GM12865 (cell line): ENCODE data around the gene MOBP.

Experiments
- DNase-seq: peaks from one replicate; pipeline ENCODE4 v3.0.0; 2010; ENCODE audit warnings: low read depth
- H3K4me3 ChIP-seq: 2 replicates; pipeline ENCODE4 v1.5.1; 2011; ENCODE audit warnings: mild to moderate bottlenecking, low read depth, low read length, control low read depth
- TF ChIP-seq, protein P1 (sequence below): IDR thresholded peaks from 2 replicates; pipeline ENCODE4 v1.5.1; 2011; ENCODE audit warnings: low read length, control low read depth, low read depth, inconsistent platforms; ENCODE audit not compliant: insufficient read depth; ENCODE audit errors: missing control alignments

The MOBP gene

DNA sequence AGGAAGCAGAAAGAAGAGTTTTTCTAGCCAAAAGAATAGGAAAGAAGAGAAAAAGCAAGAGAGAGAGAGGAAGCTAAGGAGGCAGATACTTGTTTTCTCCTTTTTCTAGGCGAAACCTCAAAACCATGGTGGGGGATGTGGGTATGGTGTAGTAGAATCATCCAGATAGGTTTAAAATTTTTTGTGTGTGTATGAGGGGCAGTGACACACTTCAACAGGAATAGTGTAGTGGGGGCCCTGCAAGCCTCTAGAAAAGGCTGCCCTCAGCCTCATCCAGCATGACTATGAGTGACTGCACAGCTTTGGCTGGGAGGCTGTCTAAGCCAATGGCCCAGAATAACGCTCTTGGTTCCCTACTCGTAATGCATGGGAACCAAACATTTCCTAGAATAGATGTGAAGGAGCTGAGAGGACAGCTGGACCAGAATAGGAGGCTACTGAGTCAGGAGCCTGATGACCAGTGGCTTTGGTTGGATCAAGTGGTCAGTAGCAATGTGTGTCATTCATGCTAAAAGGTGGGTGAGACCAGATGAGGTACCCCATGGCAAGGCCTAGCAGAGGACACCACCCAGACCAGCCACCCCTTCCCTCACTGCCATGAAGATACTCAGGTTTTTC is 24.4 kb downstream of the MOBP start:
- TF ChIP-seq, protein P1, sequence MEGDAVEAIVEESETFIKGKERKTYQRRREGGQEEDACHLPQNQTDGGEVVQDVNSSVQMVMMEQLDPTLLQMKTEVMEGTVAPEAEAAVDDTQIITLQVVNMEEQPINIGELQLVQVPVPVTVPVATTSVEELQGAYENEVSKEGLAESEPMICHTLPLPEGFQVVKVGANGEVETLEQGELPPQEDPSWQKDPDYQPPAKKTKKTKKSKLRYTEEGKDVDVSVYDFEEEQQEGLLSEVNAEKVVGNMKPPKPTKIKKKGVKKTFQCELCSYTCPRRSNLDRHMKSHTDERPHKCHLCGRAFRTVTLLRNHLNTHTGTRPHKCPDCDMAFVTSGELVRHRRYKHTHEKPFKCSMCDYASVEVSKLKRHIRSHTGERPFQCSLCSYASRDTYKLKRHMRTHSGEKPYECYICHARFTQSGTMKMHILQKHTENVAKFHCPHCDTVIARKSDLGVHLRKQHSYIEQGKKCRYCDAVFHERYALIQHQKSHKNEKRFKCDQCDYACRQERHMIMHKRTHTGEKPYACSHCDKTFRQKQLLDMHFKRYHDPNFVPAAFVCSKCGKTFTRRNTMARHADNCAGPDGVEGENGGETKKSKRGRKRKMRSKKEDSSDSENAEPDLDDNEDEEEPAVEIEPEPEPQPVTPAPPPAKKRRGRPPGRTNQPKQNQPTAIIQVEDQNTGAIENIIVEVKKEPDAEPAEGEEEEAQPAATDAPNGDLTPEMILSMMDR = no peak
- DNase-seq = no peak
- no peak overlapping the region for H3K4me3 ChIP-seq

DNA sequence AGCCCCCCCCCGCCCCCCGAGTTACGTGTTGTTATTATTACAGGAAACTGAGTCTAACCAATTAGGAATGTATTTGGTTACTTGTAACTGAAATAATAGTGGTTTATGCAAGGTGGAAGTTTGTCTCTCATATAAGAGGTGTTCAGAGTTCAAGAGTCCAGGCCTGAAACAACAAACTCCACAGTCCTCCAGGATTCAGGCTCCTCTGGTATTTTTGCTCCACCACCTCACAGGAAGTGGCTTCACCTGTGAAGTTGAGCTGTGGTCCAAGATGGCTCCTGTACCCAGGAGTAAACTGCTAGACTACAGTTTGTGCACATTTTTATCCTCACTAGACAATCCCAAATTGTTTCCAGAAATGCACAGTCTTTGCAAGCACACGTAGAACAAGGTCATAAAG is 27.3 kb downstream of the MOBP start:
- TF ChIP-seq, protein P1 = no peak
- no peak for DNase-seq
- H3K4me3 ChIP-seq = no peak overlapping the region

DNA sequence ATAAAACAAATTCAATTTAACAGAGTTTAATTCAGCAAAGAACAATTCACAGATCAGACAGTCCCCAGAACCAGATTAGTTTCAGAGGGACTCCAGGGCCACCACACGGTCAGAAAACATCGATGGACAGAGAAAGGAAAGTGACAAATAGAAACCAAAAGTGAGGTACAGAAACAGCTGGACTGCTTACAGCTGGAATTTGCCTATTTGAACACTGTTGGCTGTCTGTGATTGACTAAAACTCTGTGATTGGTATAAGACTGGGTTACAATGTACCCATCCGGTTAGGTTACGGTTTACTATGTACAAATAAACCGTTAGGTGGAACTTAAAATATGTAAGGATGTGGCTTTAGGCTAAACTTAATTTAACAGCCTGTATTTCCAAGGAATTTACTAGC is 30.3 kb downstream of the MOBP start:
- TF ChIP-seq, protein P1 = no peak
- no peak for DNase-seq
- H3K4me3 ChIP-seq = no peak overlapping the region

DNA sequence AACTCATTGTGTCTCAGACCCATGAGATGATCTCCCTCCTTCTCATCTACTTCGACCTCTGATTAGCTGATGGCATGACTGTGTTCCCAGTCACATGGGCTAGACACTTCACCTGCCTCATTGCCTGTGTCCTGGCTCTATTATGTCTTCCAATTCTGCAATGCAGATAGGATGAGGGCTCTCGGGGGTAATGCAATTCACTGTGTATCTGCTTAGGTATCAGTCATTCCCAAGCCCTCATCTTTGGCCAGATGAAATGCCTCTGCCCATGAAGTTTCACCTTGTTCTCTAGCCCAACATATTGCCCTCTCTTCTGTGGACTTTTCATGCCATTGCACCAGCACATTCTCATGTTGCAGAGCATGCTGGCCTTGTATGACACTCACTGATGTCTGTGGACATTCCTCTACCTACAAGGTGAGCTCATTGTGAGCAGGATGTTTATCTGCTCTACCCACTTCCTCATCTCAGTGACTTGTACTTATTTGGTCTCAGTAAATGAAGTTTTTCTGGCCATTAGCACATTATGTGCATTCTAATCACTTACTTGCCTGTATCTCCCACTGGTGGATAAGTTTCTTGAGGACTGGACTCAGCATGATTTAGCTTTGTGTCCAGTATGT is 32.3 kb downstream of the MOBP start:
- DNase-seq = no peak
- no peak overlapping the region for H3K4me3 ChIP-seq
- TF ChIP-seq, protein P1 = no peak

DNA sequence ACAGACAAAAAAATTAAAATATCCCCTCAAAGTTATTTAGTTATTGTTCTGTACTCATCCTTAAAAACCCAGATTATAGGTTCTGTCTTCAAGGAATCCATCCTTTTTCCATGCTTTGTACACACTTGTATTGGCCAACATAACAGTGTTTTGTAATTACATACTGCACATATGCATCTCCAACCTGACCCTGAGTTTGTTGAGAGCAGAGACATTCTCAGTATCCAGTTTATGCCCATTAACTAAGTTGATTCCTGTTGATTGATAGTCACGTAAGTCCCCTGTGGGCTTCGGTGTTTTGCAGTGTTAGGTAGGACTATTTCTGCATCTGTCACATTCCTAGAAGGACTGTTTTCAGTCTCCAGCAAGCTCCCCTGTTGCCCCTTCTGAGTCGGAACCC is 33.6 kb downstream of the MOBP start:
- TF ChIP-seq, protein P1 = no peak
- DNase-seq = no peak
- no peak overlapping the region for H3K4me3 ChIP-seq

DNA sequence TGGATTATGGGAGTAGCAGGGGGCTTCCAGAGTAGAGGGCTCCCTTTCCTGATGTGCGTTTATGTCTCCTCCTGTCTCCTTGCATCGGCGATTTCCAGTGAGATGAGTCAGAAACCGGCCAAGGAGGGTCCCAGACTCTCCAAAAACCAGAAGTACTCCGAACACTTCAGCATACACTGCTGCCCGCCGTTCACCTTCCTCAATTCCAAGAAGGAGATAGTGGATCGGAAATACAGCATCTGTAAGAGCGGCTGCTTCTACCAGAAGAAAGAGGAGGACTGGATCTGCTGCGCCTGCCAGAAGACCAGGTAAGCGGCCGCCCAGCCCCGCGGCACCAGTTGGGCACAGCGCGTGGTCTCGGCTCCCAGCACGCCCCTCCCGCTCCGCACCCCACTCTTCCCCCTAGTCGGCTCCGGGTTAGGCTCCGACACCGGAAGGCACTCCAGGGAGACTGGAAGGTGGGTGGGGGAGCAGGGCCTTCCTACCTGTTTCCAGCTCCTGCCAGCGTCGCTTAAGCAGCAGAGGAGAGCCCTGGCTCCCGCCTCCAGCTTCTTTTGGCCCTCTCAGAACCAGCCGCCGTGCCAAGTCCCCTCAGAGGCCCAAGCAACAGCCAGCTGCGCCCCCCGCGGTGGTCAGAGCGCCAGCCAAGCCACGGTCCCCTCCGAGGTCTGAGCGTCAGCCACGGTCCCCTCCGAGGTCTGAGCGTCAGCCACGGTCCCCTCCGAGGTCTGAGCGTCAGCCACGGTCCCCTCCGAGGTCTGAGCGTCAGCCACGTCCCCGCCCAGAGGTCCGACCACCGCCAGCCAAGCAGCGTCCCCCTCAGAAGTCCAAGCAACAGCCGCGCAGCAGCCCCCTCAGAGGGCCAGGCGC is 34.7 kb downstream of the MOBP start:
- TF ChIP-seq, protein P1 = no peak
- H3K4me3 ChIP-seq = no peak overlapping the region
- DNase-seq = no peak
